UCSD-AML1 (cell line): ENCODE data around the gene CAPN8.

ENCODE experiments used
- DNase-seq: peaks from one replicate; lab custom pipeline; 2025; ENCODE audit not compliant: unreplicated experiment; lab: John Stamatoyannopoulos, UW

The CAPN8 gene

DNA sequence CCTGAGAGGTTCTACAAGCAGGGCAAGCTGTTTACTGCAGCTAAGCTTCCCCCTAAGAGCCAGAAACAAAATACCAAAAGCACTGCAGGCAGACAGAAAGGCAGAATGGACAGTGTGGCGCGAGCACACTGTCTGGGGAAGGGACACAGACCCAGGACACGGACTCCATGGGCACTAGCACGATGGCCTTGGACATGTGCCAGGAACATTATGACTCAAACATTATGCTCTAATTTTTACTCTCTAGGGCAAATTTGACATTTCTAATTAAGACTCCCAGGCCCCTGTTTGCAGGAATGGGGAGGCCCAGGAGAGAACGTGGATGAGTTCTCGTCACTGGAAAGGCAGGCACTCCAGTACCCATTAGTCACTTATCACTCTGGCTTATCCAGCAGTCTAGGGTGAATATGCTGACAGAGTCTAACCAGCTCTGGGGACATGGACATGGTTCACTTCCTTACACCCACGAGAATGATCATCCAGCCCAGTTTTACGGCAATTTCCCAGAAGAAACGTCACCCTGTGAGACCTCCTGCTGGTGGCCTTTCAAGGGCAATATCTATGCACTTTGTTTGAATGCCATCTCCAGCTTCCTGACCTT is 45.1 kb downstream of the CAPN8 start:
- no peak for DNase-seq

GRCh38 chr1:223618680-223619079 is 46.8 kb downstream of the CAPN8 start:
- no peak for DNase-seq

DNA sequence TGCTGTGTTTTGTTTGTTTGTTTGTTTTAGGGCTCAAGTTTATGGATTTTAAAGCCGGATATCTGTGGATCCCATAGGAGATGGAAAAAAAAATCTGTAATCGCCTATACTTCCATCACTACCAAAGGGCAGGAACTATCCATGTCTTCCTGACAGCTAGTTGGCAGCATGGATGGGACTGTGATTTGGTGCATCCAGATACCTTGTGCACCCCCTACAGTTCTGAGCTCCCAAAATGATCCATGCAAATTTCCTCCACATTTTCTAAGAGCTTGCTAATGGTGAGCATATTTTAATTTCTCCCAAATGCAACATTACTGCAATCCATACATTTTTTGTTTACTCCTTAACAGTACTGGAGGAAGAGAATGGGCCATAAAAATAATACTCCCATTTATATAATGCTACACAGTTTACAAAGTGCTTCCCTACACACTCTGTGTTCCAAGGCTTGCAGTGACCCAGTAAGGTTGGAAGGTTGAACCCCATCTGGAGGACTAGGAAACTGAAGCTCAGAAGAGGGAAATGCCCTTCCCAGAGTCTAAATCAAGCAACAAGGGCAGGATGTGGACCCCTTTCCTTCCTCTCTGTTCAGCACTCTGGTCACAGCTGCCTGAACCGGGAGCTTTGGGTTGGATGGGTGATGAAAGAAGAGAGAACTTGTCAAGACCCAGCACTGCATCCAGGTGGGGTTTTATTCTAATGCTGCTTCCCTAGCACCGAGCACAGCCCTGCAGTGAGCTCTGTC is 48.0 kb downstream of the CAPN8 start:
- peak; percentile 42 for DNase-seq

GRCh38 chr1:223616586-223616985 is 48.9 kb downstream of the CAPN8 start:
- DNase-seq: no peak

- peak; percentile 43 for DNase-seq
Observed at GRCh38 chr1:223611936-223612335, 53.6 kb downstream of the CAPN8 start.

DNA sequence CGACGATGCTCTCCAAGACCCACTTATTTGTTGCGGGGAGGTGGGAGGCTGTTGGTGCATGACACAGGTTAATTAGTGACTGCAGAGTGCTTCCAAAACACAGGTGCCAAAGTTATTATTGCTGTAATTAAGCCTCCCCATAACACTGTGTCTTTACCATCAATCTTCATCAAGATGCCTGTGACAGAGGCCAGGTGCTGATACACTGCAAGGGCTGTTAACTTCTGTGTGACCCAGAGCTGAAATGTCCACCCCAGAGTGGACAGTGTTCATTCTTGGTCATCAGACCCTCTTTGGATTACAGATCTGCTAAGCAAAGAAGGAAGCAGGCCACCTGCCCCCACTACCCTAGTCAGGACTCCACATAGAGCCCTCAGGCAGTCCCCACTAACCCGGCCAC is 55.5 kb downstream of the CAPN8 start:
- DNase-seq: no peak

- no peak for DNase-seq
Observed at GRCh38 chr1:223609066-223609465, 56.4 kb downstream of the CAPN8 start.

GRCh38 chr1:223558512-223558911 is 107.0 kb downstream of the CAPN8 start:
- no peak for DNase-seq

DNA sequence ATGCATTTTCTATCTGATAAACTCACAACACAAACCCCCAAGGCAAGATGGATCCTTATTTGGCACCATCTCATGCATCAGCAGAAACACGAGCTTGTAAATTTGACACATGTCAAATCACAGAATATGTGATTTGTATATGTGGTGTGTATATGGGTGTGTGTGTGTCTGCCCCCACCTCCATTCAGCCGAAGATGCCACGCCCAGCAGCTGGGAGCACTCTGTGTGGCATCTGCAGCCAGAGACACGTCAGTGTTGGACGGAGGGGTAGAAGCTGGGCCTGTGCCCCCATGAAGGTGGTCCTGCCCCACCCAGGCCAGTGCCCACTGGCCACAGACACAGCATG is 108.4 kb downstream of the CAPN8 start:
- DNase-seq: no peak

GRCh38 chr1:223556414-223557129 is 108.9 kb downstream of the CAPN8 start:
- DNase-seq: peak; percentile 69

DNA sequence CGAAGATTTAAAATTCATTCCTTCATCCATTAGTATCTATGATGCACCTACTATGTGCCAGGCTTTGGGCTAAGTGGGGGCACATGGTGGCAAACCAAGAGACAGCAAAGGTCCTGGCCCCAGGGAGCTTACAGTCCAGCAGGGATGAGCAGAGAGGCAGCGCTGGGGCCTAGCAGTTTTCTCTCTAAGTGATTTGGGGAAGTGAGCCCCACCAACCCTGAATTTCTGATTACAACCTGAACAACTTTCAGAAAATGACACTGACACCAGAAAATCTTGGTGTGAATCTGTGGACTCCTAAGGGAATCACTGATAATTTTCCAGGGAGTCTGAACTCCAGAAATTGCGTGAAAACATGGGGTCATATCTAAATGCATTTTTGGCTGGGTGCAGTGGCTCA is 111.5 kb downstream of the CAPN8 start:
- no peak for DNase-seq

DNA sequence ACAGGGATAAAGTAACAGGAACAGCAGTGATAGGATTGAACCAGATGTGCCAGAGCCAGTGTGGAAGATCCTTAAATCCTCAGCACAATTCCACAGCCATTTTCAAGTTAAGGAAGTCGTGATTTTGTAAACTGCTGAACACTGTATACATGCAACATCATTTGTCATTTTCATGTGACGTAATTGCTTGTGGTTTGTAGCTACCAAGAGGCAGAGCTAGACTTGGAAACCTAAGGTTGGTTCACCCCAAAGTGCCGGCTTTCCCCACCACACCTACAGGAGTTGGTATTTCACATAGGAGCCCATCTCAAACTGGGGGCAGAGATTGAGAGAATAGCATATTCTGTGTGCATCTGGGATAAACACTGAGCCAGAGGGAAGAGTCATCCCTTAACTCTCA is 113.9 kb downstream of the CAPN8 start:
- DNase-seq: no peak

- no peak for DNase-seq
Observed at GRCh38 chr1:223549740-223550139, 115.8 kb downstream of the CAPN8 start.

DNA sequence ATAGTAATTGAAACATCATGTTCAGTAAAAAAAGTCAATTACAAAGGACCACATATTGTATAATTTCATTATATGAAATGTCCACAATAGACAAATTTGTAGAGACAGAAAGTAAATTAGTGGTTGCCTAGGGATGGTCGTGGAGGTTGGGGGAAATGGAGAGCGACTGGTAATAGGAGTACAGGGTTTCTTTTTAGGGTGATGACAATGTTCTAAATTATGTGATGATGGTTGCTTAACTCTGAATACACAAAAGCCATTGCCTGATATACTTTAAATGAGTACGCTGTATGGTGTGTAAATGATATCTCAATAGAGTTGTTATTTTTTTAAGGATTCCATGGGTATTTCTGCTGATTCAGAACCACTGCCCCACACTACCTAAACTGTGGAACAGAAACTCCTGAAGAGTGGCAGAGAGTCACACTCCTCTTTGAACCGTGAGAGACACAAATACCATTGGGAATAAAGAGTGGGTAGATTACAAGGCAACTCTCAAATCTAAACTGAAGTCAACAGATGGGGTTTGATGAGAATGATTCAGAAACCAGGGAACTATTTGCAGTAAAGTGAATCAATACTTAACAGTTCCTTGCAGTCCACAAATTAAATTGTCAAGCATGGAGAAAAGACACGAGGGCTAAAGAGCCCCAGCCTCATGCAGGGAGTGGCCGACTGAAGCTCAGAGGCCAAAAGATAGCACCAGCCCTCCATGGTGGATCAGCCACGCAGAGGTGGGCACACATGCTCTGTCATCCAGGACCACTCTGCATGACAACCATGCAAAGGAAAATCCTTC is 118.0 kb downstream of the CAPN8 start:
- no peak for DNase-seq

DNA sequence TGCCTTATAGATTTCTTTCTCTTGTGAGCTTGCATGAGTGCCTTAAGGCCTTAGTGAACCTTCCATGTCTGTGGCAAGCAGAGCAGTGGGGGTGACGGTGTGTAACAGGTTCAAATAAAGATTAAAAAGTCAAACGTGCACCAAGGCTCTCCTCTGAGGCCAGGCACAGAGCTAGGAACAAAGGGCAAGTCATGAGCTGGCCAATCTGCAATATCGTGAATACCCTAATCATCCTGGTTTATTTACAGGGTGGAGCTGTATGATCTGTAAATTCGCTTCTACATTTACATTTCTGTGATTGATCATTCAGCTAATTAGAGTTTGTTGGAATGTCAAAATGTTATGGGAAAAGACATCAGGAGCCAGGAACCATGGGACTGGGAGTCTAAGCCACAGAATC is 120.2 kb downstream of the CAPN8 start:
- no peak for DNase-seq

GRCh38 chr1:223543560-223543959 is 121.9 kb downstream of the CAPN8 start:
- DNase-seq: no peak

DNA sequence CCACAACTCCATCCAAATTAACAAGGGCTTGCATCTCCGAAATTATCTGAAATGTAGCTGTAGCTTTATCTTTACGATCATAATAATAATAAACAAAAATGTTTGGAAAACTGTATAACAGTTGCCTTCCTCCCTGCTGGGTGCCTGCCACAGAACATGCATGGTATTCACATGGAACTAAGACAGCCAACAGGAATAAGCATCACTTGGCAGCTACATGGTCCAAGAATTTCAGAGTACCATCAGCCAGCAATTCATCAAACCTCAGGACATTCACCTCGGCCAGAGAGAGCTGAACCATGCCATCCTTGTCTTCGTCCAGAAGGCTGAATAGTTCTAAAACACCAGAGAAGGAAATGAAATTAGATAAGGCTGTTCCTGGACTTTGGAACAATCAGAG is 122.7 kb downstream of the CAPN8 start:
- DNase-seq: no peak

- no peak for DNase-seq
Observed at GRCh38 chr1:223540485-223541106, 124.9 kb downstream of the CAPN8 start.

DNA sequence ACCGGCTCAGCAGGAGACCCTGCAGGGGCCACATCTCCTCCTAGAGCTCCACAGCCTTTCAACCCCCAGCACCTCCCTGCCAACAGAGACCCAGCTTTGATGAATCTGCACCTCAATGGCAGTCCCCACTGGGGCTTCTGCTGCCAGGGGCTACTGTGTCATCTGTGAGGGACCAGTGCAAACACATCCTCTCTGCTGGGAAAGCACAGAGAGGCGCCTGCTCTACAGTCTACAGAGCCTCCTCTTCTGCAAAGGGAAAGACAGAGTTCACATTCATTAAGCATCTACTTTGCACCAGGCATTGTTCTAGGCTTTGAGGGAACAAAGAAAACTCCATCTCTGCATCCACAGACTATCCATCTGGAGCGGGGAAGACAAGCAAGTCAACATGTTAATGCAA is 125.8 kb downstream of the CAPN8 start:
- no peak for DNase-seq

DNA sequence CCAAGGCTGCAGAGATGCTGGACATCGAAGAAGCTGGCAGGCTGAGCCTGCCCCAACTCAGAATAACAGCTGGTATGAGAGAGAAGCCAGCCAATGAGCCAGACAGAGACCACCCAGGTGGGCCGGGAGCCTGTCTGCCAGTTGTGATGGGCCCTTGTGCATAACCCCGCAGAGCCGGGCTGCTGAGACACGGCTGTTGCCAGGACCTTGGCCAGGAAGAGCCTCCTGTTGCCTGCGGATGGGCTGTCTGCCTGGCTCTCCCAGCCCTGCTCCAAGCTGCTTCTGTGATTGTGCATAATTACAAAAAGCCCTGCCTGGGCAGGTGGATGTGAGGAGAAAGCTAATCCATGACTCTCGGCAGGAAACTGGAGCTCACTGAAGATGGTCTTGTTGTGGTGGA is 126.5 kb downstream of the CAPN8 start:
- DNase-seq: no peak

GRCh38 chr1:223535319-223535718 is 130.2 kb downstream of the CAPN8 start:
- DNase-seq: no peak
